Measurements from ENCODE around the gene SVIL.
"Not testable (repeated sequence)": the region's sequence is repeated elsewhere in the genome, so short reads cannot be mapped to it uniquely, and the experiment has no call there.

SVIL gene

DNA sequence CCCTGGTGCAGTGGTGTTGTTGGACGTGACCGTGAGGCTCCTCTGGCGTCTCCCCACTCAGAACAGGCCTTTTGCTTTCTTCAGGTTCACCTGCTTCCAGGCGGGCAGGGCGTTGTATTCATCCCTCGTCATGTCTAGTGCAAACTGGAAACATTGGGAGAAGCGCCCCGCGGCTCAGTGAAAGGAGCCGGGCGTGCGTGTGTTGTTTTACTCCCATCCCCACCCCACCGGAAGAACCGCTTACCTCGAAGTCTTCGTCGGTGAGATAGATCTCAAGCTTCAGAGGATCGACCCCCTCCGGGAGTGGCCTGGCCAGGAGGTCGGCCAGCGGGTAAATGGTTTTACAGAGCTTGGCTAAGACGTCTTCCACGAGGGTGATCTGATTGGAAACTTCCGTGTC is 176.6 kb downstream of the SVIL start:
- H3K36me3 Mint-ChIP-seq: peaks cover 8 to 14% of the 10 kb centered on the region in 2 donors
- H3K4me1 Mint-ChIP-seq; H3K9me3 Mint-ChIP-seq; DNase-seq; H3K27me3 Mint-ChIP-seq; H3K27ac Mint-ChIP-seq; H3K4me3 Mint-ChIP-seq; ATAC-seq (replicated peaks): not testable (repeated sequence)

DNA sequence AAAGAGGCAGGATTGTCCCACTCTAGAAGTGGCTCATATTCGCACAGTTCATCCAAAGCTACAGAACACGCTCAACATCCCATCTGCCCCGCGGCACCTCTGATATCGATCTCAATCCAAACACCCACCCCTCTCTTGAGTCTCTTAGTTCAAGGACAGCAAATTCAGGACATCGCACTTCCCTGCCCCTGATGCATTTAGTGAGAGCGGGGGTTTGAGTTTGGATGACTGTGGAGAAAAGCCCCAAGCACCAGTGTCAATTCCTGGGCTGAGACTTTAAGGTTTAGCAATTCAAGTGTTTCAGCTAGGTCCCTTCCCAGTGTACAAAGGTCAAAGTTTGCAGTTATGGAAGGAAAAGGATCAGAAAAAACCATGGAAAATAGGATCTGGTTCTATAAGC is 179.7 kb downstream of the SVIL start:
- Mint-ChIP-seq H3K4me1 (no peaks in the 10 kb centered on the region), H3K9me3 (peaks cover 0 to 3% of the 10 kb centered on the region in 2 donors), H3K4me3 (no peak overlapping the region), H3K36me3 (peaks cover 3 to 6% of the 10 kb centered on the region in 2 donors), H3K27ac (no peak overlapping the region), H3K27me3 (no peaks in the 10 kb centered on the region)
- DNase-seq (no peak), ATAC-seq (replicated peaks) (no peak)

DNA sequence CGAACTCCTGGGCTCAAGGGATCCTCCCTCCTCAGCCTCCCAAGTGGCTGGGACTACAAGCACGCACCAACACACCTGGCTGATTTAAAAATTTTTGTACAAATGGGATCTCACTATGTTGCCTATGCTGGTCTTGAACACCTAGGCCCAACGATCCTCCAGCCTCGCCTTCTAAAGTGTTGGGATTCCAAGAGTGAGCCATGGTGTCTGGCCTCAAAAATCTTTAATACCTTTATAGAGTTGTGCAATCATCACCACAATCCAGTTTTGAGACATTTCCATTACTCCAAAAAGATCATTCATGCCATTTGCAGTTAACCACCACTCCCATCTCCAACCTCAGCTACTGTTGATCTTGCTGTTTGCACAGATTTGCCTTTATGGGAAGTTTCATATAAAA is 180.5 kb downstream of the SVIL start:
- H3K27me3 Mint-ChIP-seq: no peaks in the 10 kb centered on the region
- H3K4me1 Mint-ChIP-seq: peaks cover 0 to 1% of the 10 kb centered on the region in 2 donors
- H3K36me3 Mint-ChIP-seq: peaks cover 0 to 3% of the 10 kb centered on the region in 2 donors

DNA sequence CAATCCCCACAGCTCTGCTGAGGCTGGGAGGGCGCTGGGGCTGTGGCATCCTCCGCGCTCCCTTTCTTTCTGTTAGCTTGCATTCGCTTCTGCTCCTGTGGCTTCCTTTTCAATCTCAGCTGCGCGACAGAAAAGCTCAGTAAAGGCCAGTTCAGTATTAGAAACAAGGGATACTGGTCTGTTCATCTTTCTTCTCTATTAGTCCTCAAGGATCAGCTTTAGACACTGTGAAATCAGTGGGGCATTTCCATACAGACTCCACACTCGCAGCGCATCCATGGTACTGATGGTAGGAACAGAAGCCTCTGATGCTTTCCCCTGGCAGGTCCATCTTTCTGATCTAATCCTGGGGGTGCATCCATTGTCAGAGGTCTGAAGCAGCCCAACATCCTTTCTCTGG is 182.2 kb downstream of the SVIL start:
- Mint-ChIP-seq H3K9me3 (no peaks in the 10 kb centered on the region), H3K27me3 (no peaks in the 10 kb centered on the region), H3K4me3 (no peak overlapping the region), H3K36me3 (no peaks in the 10 kb centered on the region), H3K4me1 (peaks cover 0 to 5% of the 10 kb centered on the region in 2 donors), H3K27ac (no peak overlapping the region)
- ATAC-seq (replicated peaks) (no peak), DNase-seq (no peak)

More for the DNA sequence above, 180.5 kb downstream of the SVIL start:
- H3K27ac Mint-ChIP-seq: no peak overlapping the region
- no peak overlapping the region for H3K4me3 Mint-ChIP-seq
- ATAC-seq (replicated peaks) (no peak), DNase-seq (no peak)
- H3K9me3 Mint-ChIP-seq: no peaks in the 10 kb centered on the region

DNA sequence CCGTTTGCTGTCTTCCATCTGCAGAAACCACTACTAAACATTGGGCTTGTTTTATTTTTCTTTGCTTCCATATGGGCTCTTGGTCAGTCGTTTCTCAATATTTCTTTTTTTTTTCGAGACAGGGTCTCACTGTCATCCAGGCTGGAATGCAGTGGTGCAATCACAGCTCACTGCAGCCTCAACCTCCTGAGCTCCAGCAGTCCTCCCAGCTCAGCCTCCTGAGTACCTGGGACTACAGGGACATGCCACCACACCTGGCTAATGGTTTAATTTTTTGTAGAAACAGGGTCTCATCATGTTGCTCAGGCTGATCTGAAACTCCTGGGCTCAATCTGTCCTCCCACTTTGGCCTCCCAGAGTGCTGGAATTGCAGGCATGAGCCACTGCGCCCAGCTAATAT is 182.8 kb downstream of the SVIL start:
- H3K4me3 Mint-ChIP-seq: no peak overlapping the region
- no peak for ATAC-seq (replicated peaks)
- no peak for DNase-seq
- no peaks in the 10 kb centered on the region for H3K36me3 Mint-ChIP-seq
- no peaks in the 10 kb centered on the region for H3K27me3 Mint-ChIP-seq
- H3K9me3 Mint-ChIP-seq: no peaks in the 10 kb centered on the region
- no peak overlapping the region for H3K27ac Mint-ChIP-seq
- H3K4me1 Mint-ChIP-seq: peaks cover 0 to 5% of the 10 kb centered on the region in 2 donors

DNA sequence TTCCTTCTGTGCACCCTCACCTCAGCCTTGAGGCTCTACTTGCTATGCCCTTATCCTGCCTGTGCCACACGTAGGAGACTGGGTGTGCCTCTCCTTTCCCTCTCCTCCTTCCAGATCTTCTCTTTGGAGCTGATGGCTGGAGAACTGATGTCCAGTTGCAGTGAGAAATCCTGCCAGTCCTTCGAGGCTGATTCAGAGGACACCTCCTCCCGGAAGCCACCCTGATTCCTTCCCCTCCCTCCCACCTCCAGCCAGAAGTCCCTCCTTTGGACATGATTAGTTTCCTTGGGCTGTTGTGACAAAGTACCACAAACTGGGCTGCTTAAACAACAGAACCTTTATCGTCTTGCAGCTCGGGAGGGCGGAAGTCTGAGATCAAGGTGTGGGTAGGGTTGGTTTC is 184.4 kb downstream of the SVIL start:
- no peak for DNase-seq
- H3K4me1 Mint-ChIP-seq: peaks cover 0 to 5% of the 10 kb centered on the region in 2 donors
- no peaks in the 10 kb centered on the region for H3K36me3 Mint-ChIP-seq
- no peak for ATAC-seq (replicated peaks)
- H3K9me3 Mint-ChIP-seq: no peaks in the 10 kb centered on the region
- no peak overlapping the region for H3K27ac Mint-ChIP-seq
- no peak overlapping the region for H3K4me3 Mint-ChIP-seq
- H3K27me3 Mint-ChIP-seq: no peaks in the 10 kb centered on the region

DNA sequence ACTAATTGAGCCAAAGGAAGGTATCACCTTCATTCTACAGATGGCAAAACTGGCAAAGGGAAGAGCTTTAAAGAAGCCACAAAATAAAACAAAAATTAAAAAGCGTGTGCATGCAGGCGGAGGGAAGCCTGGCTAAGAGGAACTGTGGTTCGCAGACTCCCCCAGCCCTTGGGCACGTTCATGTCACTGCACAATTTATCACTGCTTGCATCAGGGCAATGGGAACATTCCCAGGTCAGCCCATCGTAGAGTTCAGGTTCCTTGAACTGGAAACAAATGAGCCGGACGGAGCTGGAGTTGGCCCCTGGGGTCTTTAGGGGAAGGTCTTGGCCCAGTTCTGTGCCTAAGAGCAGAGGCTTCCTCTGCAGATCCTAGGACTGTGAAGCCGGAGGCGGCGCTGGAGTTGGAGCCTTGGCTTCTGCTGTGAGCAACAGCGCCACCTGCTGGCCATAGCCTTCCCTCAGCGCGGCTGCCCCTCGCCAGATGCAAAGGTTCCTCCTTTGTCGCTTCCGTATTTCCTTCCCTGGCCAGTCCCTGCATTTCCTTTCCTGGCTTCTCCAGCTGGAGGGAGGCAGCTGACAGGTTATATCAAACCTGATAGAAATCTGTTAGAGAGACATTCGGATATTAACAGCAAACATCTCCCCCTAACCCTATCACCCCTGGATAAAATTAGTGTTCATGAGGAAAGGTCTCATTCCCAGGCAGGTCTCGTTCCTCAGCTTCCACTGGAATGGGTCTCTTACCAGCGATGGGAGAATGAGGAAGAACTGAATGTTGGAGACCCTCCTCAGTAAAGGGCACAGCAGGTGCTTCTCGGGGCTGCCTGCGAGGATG is 185.8 kb downstream of the SVIL start:
- ATAC-seq (replicated peaks) (peak; percentile 84 to 86), DNase-seq (peak; percentile 40)
- H3K27me3 Mint-ChIP-seq, H3K27ac Mint-ChIP-seq, H3K36me3 Mint-ChIP-seq, H3K9me3 Mint-ChIP-seq, H3K4me1 Mint-ChIP-seq: not testable (repeated sequence)
- H3K4me3 Mint-ChIP-seq: peak overlapping the region in 1 of 2 donors; percentile 8

DNA sequence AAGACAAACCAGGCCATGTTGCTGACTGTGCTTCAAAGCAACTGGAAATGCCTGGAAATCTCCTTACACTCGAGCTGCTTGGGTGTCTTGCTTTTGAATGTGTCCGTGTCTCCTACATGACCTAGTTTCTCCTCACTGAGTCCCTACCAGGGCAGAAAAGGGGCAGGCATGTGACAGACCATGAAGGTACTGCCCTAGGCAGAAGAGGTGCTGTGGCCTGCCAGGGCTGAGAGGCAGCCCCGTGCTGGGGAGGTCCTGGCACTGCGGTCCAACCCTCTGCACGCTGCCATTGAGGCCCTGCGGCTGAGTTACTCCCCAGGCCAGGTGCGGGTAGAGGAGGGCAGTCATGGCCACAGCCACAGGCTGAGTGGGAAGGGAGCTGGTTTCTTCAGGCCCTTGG is 186.6 kb downstream of the SVIL start:
- Mint-ChIP-seq H3K27me3 (no peaks in the 10 kb centered on the region), H3K27ac (no peak overlapping the region), H3K36me3 (no peaks in the 10 kb centered on the region), H3K4me1 (peaks cover 0 to 5% of the 10 kb centered on the region in 2 donors), H3K4me3 (no peak overlapping the region), H3K9me3 (no peaks in the 10 kb centered on the region)
- no peak for DNase-seq
- ATAC-seq (replicated peaks): no peak

DNA sequence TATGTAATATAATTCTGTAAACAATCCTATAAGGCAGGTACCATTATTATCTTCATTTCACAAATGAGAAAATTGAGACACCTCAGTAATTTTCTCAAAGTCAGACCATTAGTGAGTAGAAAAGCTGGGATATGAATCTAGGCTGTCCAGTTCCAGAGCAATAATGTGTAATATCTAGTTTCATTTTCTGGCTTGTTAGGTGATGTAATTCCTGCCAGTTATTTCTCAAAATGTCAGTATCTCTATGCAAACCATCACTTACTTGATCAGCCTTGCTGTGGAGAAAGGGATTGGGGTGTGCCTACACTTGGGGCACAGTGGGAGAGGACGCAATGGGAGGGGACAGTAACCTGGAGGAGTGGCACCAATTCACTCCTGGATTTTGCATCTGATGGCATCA is 188.4 kb downstream of the SVIL start:
- Mint-ChIP-seq H3K4me1 (peaks cover 0 to 5% of the 10 kb centered on the region in 2 donors), H3K27me3 (no peaks in the 10 kb centered on the region), H3K36me3 (no peaks in the 10 kb centered on the region), H3K27ac (no peak overlapping the region), H3K9me3 (no peaks in the 10 kb centered on the region), H3K4me3 (no peak overlapping the region)
- ATAC-seq (replicated peaks): no peak
- DNase-seq: no peak

DNA sequence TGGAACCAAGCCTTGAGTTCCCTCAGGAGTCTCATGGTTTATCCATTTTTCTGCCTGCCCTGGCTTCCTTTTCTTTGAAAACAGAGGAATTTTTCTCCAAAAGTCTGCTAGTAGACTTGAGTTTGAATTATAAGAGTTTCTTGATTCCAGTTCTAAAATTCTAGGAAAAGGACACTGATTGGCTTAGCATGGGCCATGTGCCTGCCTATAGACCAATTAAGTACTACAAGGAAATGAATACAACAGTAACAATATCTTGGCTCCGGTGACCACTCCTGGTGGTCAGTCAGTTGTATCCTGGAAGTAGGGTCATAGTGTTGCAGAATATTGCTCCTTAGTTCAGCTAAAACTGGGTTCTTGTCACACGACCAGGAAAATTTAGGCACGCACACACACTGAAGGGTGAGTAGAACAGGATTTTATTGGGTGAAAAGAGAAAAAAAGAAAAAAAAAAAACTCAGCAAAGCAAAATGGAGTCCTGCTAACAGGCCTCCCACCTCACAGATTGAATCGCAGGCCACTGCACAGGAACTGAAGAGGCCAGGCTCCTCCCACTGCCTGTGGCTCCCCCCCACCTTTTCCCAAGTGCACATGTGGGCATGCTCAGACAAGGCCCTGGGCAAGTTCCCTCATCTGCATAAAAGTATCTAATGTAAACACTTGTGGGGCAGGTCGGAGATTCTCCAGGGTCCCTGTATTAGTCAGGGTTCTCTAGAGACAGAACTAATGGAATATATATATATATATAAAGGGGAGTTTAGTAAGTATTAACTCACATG is 190.8 kb downstream of the SVIL start:
- Mint-ChIP-seq H3K4me3 (no peak overlapping the region), H3K4me1 (peaks cover 0 to under 1% of the 10 kb centered on the region in 2 donors), H3K36me3 (peaks cover 7 to 12% of the 10 kb centered on the region in 2 donors), H3K27ac (no peak overlapping the region), H3K27me3 (no peaks in the 10 kb centered on the region), H3K9me3 (peaks cover 7 to 8% of the 10 kb centered on the region in 2 donors)
- ATAC-seq (replicated peaks): peak in 1 of 2 donors; percentile 39
- no peak for DNase-seq

DNA sequence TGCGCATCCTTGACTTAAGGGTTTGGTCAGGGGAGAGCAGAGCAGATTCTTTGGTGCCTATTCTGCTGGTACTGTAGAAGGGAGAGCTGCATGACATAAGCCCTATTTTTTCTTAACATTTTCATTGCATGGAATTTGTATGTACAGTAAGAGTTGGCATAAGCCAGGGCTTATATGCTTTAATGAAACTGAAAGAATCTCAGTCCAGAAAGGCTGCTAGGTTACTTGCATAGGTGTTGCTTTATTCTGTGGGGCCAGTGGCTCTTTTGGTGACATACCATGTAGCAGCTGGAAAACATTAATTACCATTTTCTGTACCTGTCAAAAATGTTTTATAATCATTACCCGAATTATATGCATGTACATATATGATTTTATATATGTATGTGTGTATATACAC is 193.8 kb downstream of the SVIL start:
- no peak overlapping the region for H3K4me3 Mint-ChIP-seq
- peaks cover 19 to 20% of the 10 kb centered on the region in 2 donors for H3K9me3 Mint-ChIP-seq
- no peak for DNase-seq
- H3K36me3 Mint-ChIP-seq: peaks cover 18 to 26% of the 10 kb centered on the region in 2 donors
- peaks cover 0 to 6% of the 10 kb centered on the region in 2 donors for H3K27me3 Mint-ChIP-seq
- ATAC-seq (replicated peaks): no peak
- no peaks in the 10 kb centered on the region for H3K4me1 Mint-ChIP-seq
- no peak overlapping the region for H3K27ac Mint-ChIP-seq

DNA sequence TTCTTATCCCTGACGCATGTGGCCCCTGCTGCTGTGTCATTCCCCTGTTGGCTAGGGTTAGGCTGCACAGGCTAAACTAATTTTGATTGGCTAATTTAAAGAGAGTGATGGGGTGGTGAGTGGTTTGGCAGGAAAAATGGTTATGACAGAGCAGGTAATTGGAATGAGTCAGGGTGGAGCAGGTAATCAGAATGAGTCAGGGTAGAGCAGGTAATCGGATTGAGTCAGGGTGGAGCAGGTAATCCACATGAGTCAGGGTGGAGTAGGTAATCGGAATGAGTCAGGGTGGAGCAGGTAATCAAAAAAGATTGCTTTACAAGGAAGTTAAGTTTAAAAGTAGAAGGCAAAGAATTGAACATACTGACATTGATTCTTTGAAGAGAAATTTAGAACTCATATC is 195.8 kb downstream of the SVIL start:
- not testable (repeated sequence) for DNase-seq; H3K4me1 Mint-ChIP-seq; H3K27ac Mint-ChIP-seq; H3K27me3 Mint-ChIP-seq; H3K4me3 Mint-ChIP-seq; ATAC-seq (replicated peaks)
- peaks cover 19 to 20% of the 10 kb centered on the region in 2 donors for H3K9me3 Mint-ChIP-seq
- peaks cover 18 to 26% of the 10 kb centered on the region in 2 donors for H3K36me3 Mint-ChIP-seq

DNA sequence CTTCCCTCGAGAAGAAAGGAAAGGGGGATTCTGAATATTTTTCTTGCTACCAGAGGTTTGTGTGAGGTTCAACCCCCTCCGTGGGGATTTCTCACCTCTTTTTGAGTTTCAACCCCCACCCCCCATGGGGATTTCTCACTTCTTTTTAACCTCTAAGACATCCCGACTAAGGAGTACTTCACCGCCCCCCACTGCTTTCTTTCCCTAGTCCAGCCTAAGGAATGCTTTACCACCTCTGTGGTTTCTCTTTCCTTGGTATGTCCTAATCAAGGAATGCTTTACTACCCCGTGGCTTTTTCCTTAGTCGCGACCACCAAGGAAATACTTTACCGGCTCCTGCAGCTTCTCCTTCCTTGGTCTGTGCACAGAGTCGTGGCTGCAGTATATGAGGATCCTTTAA is 196.5 kb downstream of the SVIL start:
- ATAC-seq (replicated peaks) (no peak), DNase-seq (no peak)
- H3K9me3 Mint-ChIP-seq: peaks cover 19 to 20% of the 10 kb centered on the region in 2 donors
- no peaks in the 10 kb centered on the region for H3K4me1 Mint-ChIP-seq
- H3K27ac Mint-ChIP-seq: no peak overlapping the region
- no peak overlapping the region for H3K4me3 Mint-ChIP-seq
- H3K27me3 Mint-ChIP-seq: peaks cover 0 to 6% of the 10 kb centered on the region in 2 donors
- H3K36me3 Mint-ChIP-seq: peaks cover 18 to 26% of the 10 kb centered on the region in 2 donors

DNA sequence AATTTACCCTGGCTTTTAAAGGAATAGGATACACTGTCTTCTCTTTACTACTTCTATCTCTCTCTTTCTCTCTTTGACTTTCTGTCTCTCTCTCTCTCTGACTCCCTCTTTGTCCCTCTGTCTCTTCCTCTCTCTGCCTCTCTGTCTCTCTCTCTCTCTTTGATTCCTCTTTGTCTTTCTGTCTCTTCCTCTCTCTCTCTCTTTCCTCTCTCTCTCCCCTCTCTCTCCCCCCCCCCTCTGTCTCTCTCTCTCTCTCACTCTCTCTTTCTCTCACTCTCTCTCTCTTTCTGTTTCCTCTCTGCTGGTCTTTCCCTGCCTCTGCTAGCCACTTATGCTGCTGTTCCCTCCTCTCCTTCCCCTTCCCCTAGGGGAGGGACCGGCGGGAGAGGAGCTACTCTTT is 196.9 kb downstream of the SVIL start:
- DNase-seq: no peak
- Mint-ChIP-seq H3K27ac (no peak overlapping the region), H3K27me3 (peaks cover 0 to 6% of the 10 kb centered on the region in 2 donors), H3K4me1 (no peaks in the 10 kb centered on the region), H3K9me3 (peaks cover 19 to 20% of the 10 kb centered on the region in 2 donors), H3K36me3 (peaks cover 18 to 26% of the 10 kb centered on the region in 2 donors), H3K4me3 (no peak overlapping the region)
- ATAC-seq (replicated peaks): no peak

Data from stimulated activated naive B cell treated with anti-CD40 and anti-IgM and Interleukin-4, amounts not matched to agents 10 μg/mL and 1 μg/mL and 100 μg/mL, for 72 hours (primary cell).